Fibroblast of upper back skin (primary cell): Measurements from ENCODE around the gene CHPF.

Experiments used
- DNase-seq: peaks from one replicate; pipeline ENCODE4 v3.0.0-alpha.2; 2013

CHPF gene

GRCh38 chr2:219530048-219530963 is 13.3 kb downstream of the CHPF start:
- peak; percentile 82 for DNase-seq

GRCh38 chr2:219527472-219527871 is 16.1 kb downstream of the CHPF start:
- DNase-seq, result no peak

GRCh38 chr2:219527076-219527394 is 16.6 kb downstream of the CHPF start:
- no peak for DNase-seq

GRCh38 chr2:219526320-219527075 is 17.1 kb downstream of the CHPF start:
- DNase-seq, result no peak

GRCh38 chr2:219525533-219526232 is 17.9 kb downstream of the CHPF start:
- no peak for DNase-seq

GRCh38 chr2:219524817-219525216 is 18.8 kb downstream of the CHPF start:
- DNase-seq, result no peak

GRCh38 chr2:219523031-219523671 is 20.5 kb downstream of the CHPF start:
- DNase-seq, result peak; percentile 14

- peak; percentile 88 for DNase-seq
Measured at GRCh38 chr2:219522111-219523030, 21.2 kb downstream of the CHPF start.

GRCh38 chr2:219521066-219521880 is 22.3 kb downstream of the CHPF start:
- peak; percentile 41 for DNase-seq

- DNase-seq, result no peak
Measured at GRCh38 chr2:219520079-219520478, 23.5 kb downstream of the CHPF start.

GRCh38 chr2:219519526-219519916 is 24.1 kb downstream of the CHPF start:
- DNase-seq, result no peak

- no peak for DNase-seq
Measured at GRCh38 chr2:219517954-219518778, 25.4 kb downstream of the CHPF start.

- DNase-seq, result no peak
Measured at GRCh38 chr2:219516888-219517287, 26.7 kb downstream of the CHPF start.

- no peak for DNase-seq
Measured at GRCh38 chr2:219515874-219516629, 27.6 kb downstream of the CHPF start.

- DNase-seq, result no peak
Measured at GRCh38 chr2:219514836-219515235, 28.8 kb downstream of the CHPF start.

- DNase-seq, result no peak
Measured at GRCh38 chr2:219514196-219514761, 29.3 kb downstream of the CHPF start, which contains the start of gene ASIC4. TSS of gene ASIC4 (plus strand) at chr2:219514482. CDS start at chr2:219514725, 243 bp downstream.

- no peak for DNase-seq
Measured at GRCh38 chr2:219513787-219514186, 29.8 kb downstream of the CHPF start.

- no peak for DNase-seq
Measured at GRCh38 chr2:219512524-219513216, 30.9 kb downstream of the CHPF start.
